Colonic mucosa (tissue), 4 donors: ENCODE measurements around the gene MUC22. TPM values are rescaled to one million over a fixed set of nuclear protein-coding genes. Genes with fewer than 3 reads are reported as not detected.

Experiments used
- DNase-seq: peaks from one replicate; pipeline ENCODE4 v3.0.0-alpha.2; 2020
- H3K27ac ChIP-seq: fragments of 200-600 bp; one replicate; pipeline ENCODE4 v1.8.0; 2021
- H3K27me3 ChIP-seq: fragments of 200-600 bp; one replicate; pipeline ENCODE4 v1.8.0; 2021
- H3K36me3 ChIP-seq: fragments of 200-600 bp; one replicate; pipeline ENCODE4 v1.8.0; 2021
- H3K4me1 ChIP-seq: fragments of 200-600 bp; one replicate; pipeline ENCODE4 v1.8.0; 2021; ENCODE audit warnings: mild to moderate bottlenecking
- H3K4me3 ChIP-seq: fragments of 200-600 bp; one replicate; pipeline ENCODE4 v1.8.0; 2021
- H3K9ac ChIP-seq, 2 donors: one replicate each; pipeline ENCODE4 v1.7.0; 2013; ENCODE audit warnings: control low read depth in 2 of 2, low read depth in 2 of 2, low read length in 2 of 2
- H3K9me3 ChIP-seq: fragments of 200-600 bp; one replicate; pipeline ENCODE4 v1.8.0; 2021
- CTCF ChIP-seq: fragments of 200-600 bp; IDR thresholded peaks from one replicate; pipeline ENCODE4 v1.8.0; 2022; ENCODE audit warnings: antibody characterized with exemption, mild to moderate bottlenecking
- intact Hi-C: fragments of 100-400 bp; cut with DNase I; formaldehyde crosslinking; loops from one replicate; pipeline ENCODE4 v1.14.1; 2022
- total RNA-seq, 2 donors: library from RNA; stranded (reverse); fragmentation: NEBNext Ultra II Directional in 1 of 2; extraction: Animal tissue kit (Norgen Biotek cat#: 25700) in 1 of 2; gene quantifications; one replicate each; pipeline ENCODE4 v1.2.1, GENCODE V29; 2021
- donor health status: healthy.
- donor health status: DM: no; HTN: no; CAD: no.
- donor health status: DM: no; HTN: no; CAD: no.

Gene MUC22
- total RNA-seq, 2 donors from 2014 or later: not detected

DNA sequence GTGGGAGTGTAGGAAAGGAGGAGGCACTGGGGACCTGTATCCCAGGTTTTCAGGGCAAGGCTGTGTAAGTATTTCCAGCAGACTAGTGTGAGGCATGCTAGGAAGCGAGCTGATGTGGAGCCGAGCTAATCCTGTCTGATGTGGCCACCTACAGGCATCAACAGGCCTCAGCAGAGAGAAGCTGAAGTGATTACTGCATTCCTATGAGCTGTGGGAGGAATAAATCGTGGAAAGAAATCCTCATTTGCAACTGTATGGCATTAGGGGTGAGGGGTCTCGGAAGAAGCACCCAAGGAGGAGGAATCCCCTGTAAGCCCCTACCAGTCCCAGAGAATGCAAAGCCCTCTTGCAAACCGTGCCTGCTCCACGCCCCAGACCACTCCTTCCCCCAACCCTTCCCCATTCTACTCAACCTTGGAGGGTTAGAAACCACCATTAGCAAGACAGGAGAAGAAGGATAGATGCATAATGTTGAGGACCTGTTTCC lies 60.5 kb downstream of the MUC22 start:
- Histone ChIP-seq H3K27ac (no peak overlapping the region), H3K27me3 (no peaks in the 10 kb centered on the region), H3K36me3 (no peaks in the 10 kb centered on the region), H3K9ac (no peak overlapping the region), H3K4me1 (peaks cover 3% of the 10 kb centered on the region), H3K9me3 (no peaks in the 10 kb centered on the region), H3K4me3 (no peak overlapping the region)
- no peak for TF ChIP-seq CTCF
- intact Hi-C loops: no loop called here
- DNase-seq: no peak

DNA sequence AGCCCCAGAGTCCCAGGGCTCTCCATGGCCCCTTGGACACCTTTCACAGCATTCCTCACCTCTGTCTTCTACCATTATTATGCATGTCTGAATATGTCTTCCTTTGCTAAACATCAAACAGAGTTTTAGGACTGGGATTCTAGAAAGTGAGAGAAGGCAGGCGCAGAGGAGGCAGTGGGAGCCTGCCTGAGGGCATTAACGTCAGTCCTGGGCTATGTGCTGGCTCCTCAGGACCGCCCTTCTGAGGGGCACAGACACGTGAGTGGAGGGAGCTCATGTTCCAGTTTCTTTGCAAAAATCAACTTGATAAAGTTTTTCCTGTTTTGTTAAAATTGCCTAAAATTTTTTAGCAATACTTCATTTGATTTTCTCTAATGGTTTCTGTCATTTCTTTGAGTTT lies 64.1 kb downstream of the MUC22 start:
- no peak overlapping the region for H3K9ac ChIP-seq
- no peak for DNase-seq
- TF ChIP-seq CTCF: no peak
- no peaks in the 10 kb centered on the region for H3K36me3 ChIP-seq
- intact Hi-C loops: no loop called here
- peaks cover 3% of the 10 kb centered on the region for H3K4me1 ChIP-seq
- no peak overlapping the region for H3K27ac ChIP-seq
- no peak overlapping the region for H3K4me3 ChIP-seq
- H3K9me3 ChIP-seq: no peaks in the 10 kb centered on the region
- H3K27me3 ChIP-seq: no peaks in the 10 kb centered on the region

- Histone ChIP-seq H3K4me3 (no peak overlapping the region), H3K36me3 (no peaks in the 10 kb centered on the region), H3K4me1 (peaks cover 3% of the 10 kb centered on the region), H3K27ac (no peak overlapping the region), H3K27me3 (no peaks in the 10 kb centered on the region), H3K9ac (no peak overlapping the region), H3K9me3 (no peaks in the 10 kb centered on the region)
- intact Hi-C loops: loop anchor here (5.0 kb wide), 1 partner anchor 158 kb away; no protein-coding TSS in a partner anchor
- no peak for TF ChIP-seq CTCF
- DNase-seq: no peak
Measured at GRCh38 chr6:31075528-31075927, 65.3 kb downstream of the MUC22 start.

- H3K27me3 ChIP-seq: no peaks in the 10 kb centered on the region
- intact Hi-C loops: loop anchor here (5.0 kb wide), 1 partner anchor 159 kb away; no protein-coding TSS in a partner anchor
- TF ChIP-seq CTCF: no peak
- peaks cover 3% of the 10 kb centered on the region for H3K4me1 ChIP-seq
- H3K4me3 ChIP-seq: no peak overlapping the region
- H3K36me3 ChIP-seq: no peaks in the 10 kb centered on the region
- no peak for DNase-seq
- H3K9ac ChIP-seq: no peak overlapping the region
- no peaks in the 10 kb centered on the region for H3K9me3 ChIP-seq
- H3K27ac ChIP-seq: no peak overlapping the region
Measured at GRCh38 chr6:31076611-31077010, 66.3 kb downstream of the MUC22 start.

GRCh38 chr6:31079656-31080261 lies 69.5 kb downstream of the MUC22 start:
- peak; percentile 73 for TF ChIP-seq CTCF
- intact Hi-C loops: loop anchor here (5.0 to 10.0 kb wide), 2 partner anchors 162 to 535 kb away; no protein-coding TSS in a partner anchor

More at GRCh38 chr6:31079656-31080261, 69.5 kb downstream of the MUC22 start:
- no peaks in the 10 kb centered on the region for H3K9me3 ChIP-seq
- peak overlapping the region in 1 of 2 donors; percentile 58 for H3K9ac ChIP-seq
- DNase-seq: peak; percentile 80
- peak overlapping the region; percentile 1 for H3K4me3 ChIP-seq
- H3K36me3 ChIP-seq: no peaks in the 10 kb centered on the region
- no peak overlapping the region for H3K27ac ChIP-seq
- H3K27me3 ChIP-seq: no peaks in the 10 kb centered on the region
- no peaks in the 10 kb centered on the region for H3K4me1 ChIP-seq
